Body of pancreas (tissue), 4 donors: ENCODE results near the gene WWOX. TPM values are rescaled to one million over a fixed set of nuclear protein-coding genes. Genes with fewer than 3 reads are reported as not detected.

Experiments used
- ATAC-seq: fragments of 150-250 bp; one replicate; pipeline ENCODE4 v1.9.1; 2016
- DNase-seq, 4 donors: peaks; one replicate each; pipeline ENCODE4 v3.0.0-alpha.2; 2019
- H3K27ac ChIP-seq, 4 donors: fragments of 200-600 bp; sonication (generic); 1 replicate in 3 of 4; 2 replicates in 1 of 4; pipeline versions ENCODE4 v1.5.1 to v1.6.1; 2016 to 2019; ENCODE audit warnings: mild to moderate bottlenecking in 1 of 4, mixed read lengths in 1 of 4, moderate library complexity in 1 of 4
- H3K27me3 ChIP-seq, 2 donors: fragments of 200-600 bp; sonication (generic); one replicate each; pipeline ENCODE4 v1.6.0; 2016; ENCODE audit warnings: mild to moderate bottlenecking in 1 of 2
- H3K36me3 ChIP-seq, 2 donors: fragments of 200-600 bp; sonication (generic); replicated peaks in 1 of 2; 2 replicates each; pipeline ENCODE4 v1.5.1; 2016; ENCODE audit warnings: low read depth in 2 of 2; ENCODE audit not compliant: insufficient read depth in 1 of 2
- H3K4me1 ChIP-seq: fragments of 200-600 bp; sonication (generic); one replicate; pipeline ENCODE4 v1.6.0; 2016
- H3K4me3 ChIP-seq, 2 donors: fragments of 200-600 bp; sonication (generic); 1 replicate in 1 of 2; 2 replicates in 1 of 2; pipeline ENCODE4 v1.5.1; 2016 to 2019
- H3K9me3 ChIP-seq, 3 donors: fragments of 200-600 bp; sonication (generic); 1 replicate in 2 of 3; 2 replicates in 1 of 3; pipeline ENCODE4 v1.5.1; 2016
- POLR2A ChIP-seq, 3 donors: fragments of 450-650 bp; IDR thresholded peaks; one replicate each; pipeline ENCODE4 v1.6.1; 2016; ENCODE audit warnings: antibody characterized with exemption in 3 of 3, mild to moderate bottlenecking in 2 of 3
- WGBS, 2 donors: methylation state at CpG; one replicate each; pipeline ENCODE4 v1.1.5; 2017; 5-methylcytosine and 5-hydroxymethylcytosine counted together
- intact Hi-C: fragments of 100-400 bp; cut with DNase I; formaldehyde crosslinking; loops from one replicate; pipeline ENCODE4 v1.15.1; 2023
- total RNA-seq, 2 donors: library from RNA; depleted of rRNA; stranded (reverse); fragments of >200 nt; gene quantifications; one replicate each; pipeline ENCODE4 v1.1.0, GENCODE V29; 2016
- TF ChIP-seq, protein P1 (sequence below), 7 experiments: fragments of 450-650 bp in 4 of 7; fragments of 200-600 bp in 3 of 7; sonication (generic) in 3 of 7; IDR thresholded peaks; one replicate each; pipeline ENCODE4 v1.5.1; 2016 to 2019; ENCODE audit warnings: antibody characterized with exemption in 7 of 7

WWOX gene
- total RNA-seq, 2 donors from 2014 or later = 52.7 to 67.2 TPM

DNA sequence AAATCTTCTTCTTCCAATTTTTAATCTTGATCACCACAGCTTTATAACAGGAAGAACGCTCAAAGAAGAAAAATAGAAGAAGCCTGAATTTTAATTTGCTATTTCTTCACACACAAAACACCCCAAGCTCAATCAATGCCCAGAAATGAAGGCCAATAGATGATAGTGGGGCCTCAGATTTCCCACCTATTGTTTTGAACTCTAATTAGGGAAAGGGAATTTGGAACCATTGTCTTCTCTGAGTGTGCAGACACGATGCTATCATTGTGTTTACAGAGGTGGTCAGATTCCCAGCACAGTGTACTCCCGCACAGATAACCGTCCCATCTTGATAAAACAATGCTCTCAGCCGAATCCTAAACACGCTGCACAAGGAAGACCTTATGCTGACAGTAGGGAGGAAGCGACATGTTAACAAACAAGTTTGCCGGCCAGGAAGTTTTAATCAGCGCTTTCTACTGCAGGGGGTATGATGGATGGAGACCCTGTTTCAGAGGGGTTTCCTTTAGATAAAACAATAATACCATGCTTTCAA, 816.4 kb downstream of the WWOX start:
- ATAC-seq = no peak
- Histone ChIP-seq H3K27me3 (no peaks in the 10 kb centered on the region), H3K9me3 (no peaks in the 10 kb centered on the region), H3K36me3 (no peaks in the 10 kb centered on the region), H3K27ac (no peak overlapping the region), H3K4me3 (no peak overlapping the region), H3K4me1 (no peaks in the 10 kb centered on the region)
- TF ChIP-seq, protein P1, sequence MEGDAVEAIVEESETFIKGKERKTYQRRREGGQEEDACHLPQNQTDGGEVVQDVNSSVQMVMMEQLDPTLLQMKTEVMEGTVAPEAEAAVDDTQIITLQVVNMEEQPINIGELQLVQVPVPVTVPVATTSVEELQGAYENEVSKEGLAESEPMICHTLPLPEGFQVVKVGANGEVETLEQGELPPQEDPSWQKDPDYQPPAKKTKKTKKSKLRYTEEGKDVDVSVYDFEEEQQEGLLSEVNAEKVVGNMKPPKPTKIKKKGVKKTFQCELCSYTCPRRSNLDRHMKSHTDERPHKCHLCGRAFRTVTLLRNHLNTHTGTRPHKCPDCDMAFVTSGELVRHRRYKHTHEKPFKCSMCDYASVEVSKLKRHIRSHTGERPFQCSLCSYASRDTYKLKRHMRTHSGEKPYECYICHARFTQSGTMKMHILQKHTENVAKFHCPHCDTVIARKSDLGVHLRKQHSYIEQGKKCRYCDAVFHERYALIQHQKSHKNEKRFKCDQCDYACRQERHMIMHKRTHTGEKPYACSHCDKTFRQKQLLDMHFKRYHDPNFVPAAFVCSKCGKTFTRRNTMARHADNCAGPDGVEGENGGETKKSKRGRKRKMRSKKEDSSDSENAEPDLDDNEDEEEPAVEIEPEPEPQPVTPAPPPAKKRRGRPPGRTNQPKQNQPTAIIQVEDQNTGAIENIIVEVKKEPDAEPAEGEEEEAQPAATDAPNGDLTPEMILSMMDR (IDR thresholded peaks at IDR 0.05) = no peak
- TF ChIP-seq POLR2A (IDR thresholded peaks at IDR 0.05) = no peak
- DNase-seq = no peak
- intact Hi-C loops = no loop called here
- WGBS, 2 donors = 56 to 60% methylated on average over 9 of the region's 9 CpGs

DNA sequence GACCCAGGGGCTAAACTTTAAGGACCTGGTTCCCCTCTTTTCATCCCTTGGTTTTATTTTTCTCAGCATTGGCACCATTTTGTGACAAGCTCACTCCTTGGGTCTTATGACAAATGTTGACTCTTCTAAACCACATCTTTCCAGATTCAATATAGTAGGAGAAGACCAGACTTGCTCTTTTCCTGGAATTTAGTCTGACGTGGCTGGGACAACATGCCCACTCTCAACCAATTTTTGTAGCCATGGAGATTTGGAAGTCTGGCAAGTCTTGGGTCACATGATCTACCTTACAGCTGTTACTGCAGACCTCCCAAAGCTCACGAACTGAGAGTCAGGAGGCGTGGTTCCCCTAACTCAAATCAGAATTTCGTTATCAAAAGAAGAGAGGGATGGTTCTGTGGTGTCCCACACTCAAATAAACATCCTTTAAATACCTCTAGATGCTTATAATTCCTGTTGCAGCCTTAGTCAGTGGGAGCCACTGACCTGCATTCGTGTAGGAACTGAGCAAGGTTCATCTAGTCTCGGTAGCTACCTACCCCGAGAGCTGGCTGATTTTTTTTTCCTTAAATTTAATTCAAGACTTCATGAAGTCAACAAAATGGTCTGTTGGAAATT, 817.6 kb downstream of the WWOX start:
- DNase-seq = no peak
- intact Hi-C loops = no loop called here
- H3K27ac ChIP-seq = no peak overlapping the region
- H3K9me3 ChIP-seq = no peaks in the 10 kb centered on the region
- no peaks in the 10 kb centered on the region for H3K27me3 ChIP-seq
- H3K4me1 ChIP-seq = no peaks in the 10 kb centered on the region
- H3K36me3 ChIP-seq = no peaks in the 10 kb centered on the region
- ATAC-seq = no peak
- TF ChIP-seq POLR2A (IDR thresholded peaks at IDR 0.05) = no peak
- TF ChIP-seq, protein P1 (IDR thresholded peaks at IDR 0.05) = no peak
- 80 to 86% methylated on average over 7 of the region's 7 CpGs for WGBS, 2 donors
- no peak overlapping the region for H3K4me3 ChIP-seq

DNA sequence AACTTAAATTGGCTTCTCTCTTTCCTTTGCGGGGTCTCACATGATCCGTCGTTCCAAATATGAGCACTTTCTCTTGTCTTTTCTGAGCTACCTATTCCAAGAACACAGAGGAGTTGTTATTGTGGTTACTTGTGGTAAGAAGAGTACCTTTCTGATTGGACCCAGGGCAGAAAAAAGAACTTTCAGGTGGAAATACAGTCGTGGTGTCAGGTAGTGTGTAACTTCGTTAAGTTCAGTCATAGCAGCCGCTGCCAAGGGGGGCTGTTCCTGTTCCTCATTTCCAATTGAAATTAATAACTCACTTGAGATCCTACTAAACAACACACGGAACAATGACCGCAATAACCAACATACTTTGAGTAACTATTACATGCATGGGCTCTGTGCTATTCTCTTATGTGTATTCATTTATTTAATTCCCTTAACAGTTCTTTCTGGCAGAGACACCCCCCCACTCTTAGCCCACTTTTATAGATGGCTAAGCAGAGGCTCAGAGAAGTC, 819.4 kb downstream of the WWOX start:
- no peaks in the 10 kb centered on the region for H3K9me3 ChIP-seq
- TF ChIP-seq, protein P1 (IDR thresholded peaks at IDR 0.05) = no peak
- TF ChIP-seq POLR2A (IDR thresholded peaks at IDR 0.05) = no peak
- intact Hi-C loops = no loop called here
- H3K27me3 ChIP-seq = no peaks in the 10 kb centered on the region
- no peak overlapping the region for H3K27ac ChIP-seq
- no peak overlapping the region for H3K4me3 ChIP-seq
- H3K36me3 ChIP-seq = no peaks in the 10 kb centered on the region
- H3K4me1 ChIP-seq = no peaks in the 10 kb centered on the region
- WGBS, 2 donors = 88 to 91% methylated on average over 8 of the region's 8 CpGs
- DNase-seq = no peak
- no peak for ATAC-seq

DNA sequence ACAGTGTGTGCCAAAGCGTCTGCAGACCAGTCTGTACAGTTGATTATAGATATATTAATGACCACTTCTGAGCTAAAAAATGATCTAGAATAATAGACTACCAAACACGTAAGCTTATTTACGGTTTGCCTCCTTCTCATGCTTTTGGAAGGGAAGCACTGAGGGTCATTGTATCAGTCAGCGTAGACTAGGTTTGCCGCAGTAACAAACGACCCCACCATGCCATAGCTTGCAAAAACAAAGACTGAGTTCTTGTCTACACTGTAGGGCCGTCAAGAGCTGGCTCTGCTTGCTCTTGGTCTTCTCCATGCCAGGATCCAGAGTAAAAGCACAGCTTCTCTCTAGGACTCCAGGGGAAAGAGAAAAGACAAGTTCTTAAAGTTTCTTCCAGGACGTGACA, 820.4 kb downstream of the WWOX start:
- no peaks in the 10 kb centered on the region for H3K4me1 ChIP-seq
- intact Hi-C loops = no loop called here

More for the DNA sequence above, 820.4 kb downstream of the WWOX start:
- Histone ChIP-seq H3K36me3 (no peaks in the 10 kb centered on the region), H3K27me3 (no peaks in the 10 kb centered on the region), H3K4me3 (no peak overlapping the region), H3K27ac (no peak overlapping the region), H3K9me3 (no peaks in the 10 kb centered on the region)
- no peak for ATAC-seq
- TF ChIP-seq POLR2A (IDR thresholded peaks at IDR 0.05) = no peak
- TF ChIP-seq, protein P1 (IDR thresholded peaks at IDR 0.05) = no peak
- 74% methylated on average over 8 of the region's 8 CpGs for WGBS, 2 donors
- no peak for DNase-seq
